Spinal cord (tissue), 10 donors: ENCODE results near the gene RPUSD1. TPM values are rescaled to one million over a fixed set of nuclear protein-coding genes. Genes with fewer than 3 reads are reported as not detected.
A peak's percentile ranks its signal among the peaks of the same experiment; 100 is the strongest.

Experiments used
- DNase-seq, 6 donors: peaks; one replicate each; pipeline versions ENCODE4 v3.0.0 to v3.0.0-alpha.2; 2013 to 2015; ENCODE audit warnings: low spot score in 6 of 6, low read depth in 4 of 6
- H3K27ac ChIP-seq: one replicate; pipeline ENCODE4 v1.5.1; 2013; ENCODE audit warnings: low read depth, low read length, control low read depth
- H3K27me3 ChIP-seq: one replicate; pipeline ENCODE4 v1.6.1; 2013; ENCODE audit warnings: low read length; ENCODE audit not compliant: control insufficient read depth, insufficient read depth
- H3K36me3 ChIP-seq: one replicate; pipeline ENCODE4 v1.6.1; 2013; ENCODE audit warnings: low read length; ENCODE audit not compliant: control insufficient read depth, insufficient read depth
- H3K4me1 ChIP-seq: one replicate; pipeline ENCODE4 v1.6.1; 2013; ENCODE audit warnings: low read length; ENCODE audit not compliant: control insufficient read depth, insufficient read depth
- H3K4me3 ChIP-seq: one replicate; pipeline ENCODE4 v1.5.1; 2013; ENCODE audit warnings: low read depth, low read length, control low read depth
- H3K9me3 ChIP-seq: one replicate; pipeline ENCODE4 v1.6.1; 2013; ENCODE audit warnings: low read length; ENCODE audit not compliant: control insufficient read depth, insufficient read depth
- WGBS: methylation state at CpG from one replicate; pipeline ENCODE4 v1.1.5; 2013; ENCODE audit warnings: missing lambda C conversion rate; ENCODE audit not compliant: insufficient coverage; 5-methylcytosine and 5-hydroxymethylcytosine counted together
- polyA plus RNA-seq, 2 donors: library from polyadenylated mRNA; unstranded; fragments of 120-200 nt; gene quantifications; one replicate each; pipeline ENCODE4 v1.2.1, GENCODE V29; 2013; ENCODE audit not compliant: insufficient read length in 2 of 2
- total RNA-seq, 2 donors: library from RNA; depleted of rRNA in 1 of 2; stranded (reverse); fragments of 120-200 nt in 1 of 2; fragments of >200 nt in 1 of 2; gene quantifications; one replicate each; pipeline versions ENCODE4 v1.2.3 to v1.2.4, GENCODE V29; 2013 to 2014
- donor health status: healthy.

RPUSD1 gene
- total and polyA plus RNA-seq, 4 donors: 9.3 to 23.9 (median 18.6) TPM

GRCh38 chr16:813204-813915 lies 25.2 kb upstream of the RPUSD1 start:
- 10% methylated on average over 67 of the region's 67 CpGs for WGBS
- Histone ChIP-seq H3K4me1 (peaks cover 36% of the 10 kb centered on the region), H3K4me3 (no peak overlapping the region), H3K27ac (no peak overlapping the region), H3K27me3 (peaks cover 6% of the 10 kb centered on the region), H3K9me3 (peaks cover 2% of the 10 kb centered on the region), H3K36me3 (peaks cover 9% of the 10 kb centered on the region)
- peak in 4 of 6 donors; percentile 45 to 80 (median 61) for DNase-seq

GRCh38 chr16:808085-808386 lies 19.9 kb upstream of the RPUSD1 start:
- peaks cover 32% of the 10 kb centered on the region for H3K4me1 ChIP-seq
- WGBS: 23% methylated on average over 17 of the region's 19 CpGs
- DNase-seq: no peak
- H3K4me3 ChIP-seq: peak overlapping the region; percentile 66
- peaks cover 8% of the 10 kb centered on the region for H3K27me3 ChIP-seq
- peaks cover 2% of the 10 kb centered on the region for H3K9me3 ChIP-seq
- H3K36me3 ChIP-seq: peaks cover 19% of the 10 kb centered on the region
- H3K27ac ChIP-seq: no peak overlapping the region

GRCh38 chr16:807347-808084 lies 19.3 kb upstream of the RPUSD1 start:
- peaks cover 11% of the 10 kb centered on the region for H3K27me3 ChIP-seq
- H3K9me3 ChIP-seq: peaks cover 2% of the 10 kb centered on the region
- WGBS: 9% methylated on average over 80 of the region's 80 CpGs
- peak; percentile 50 to 97 (median 78) for DNase-seq
- H3K4me3 ChIP-seq: peak overlapping the region; percentile 66
- peaks cover 19% of the 10 kb centered on the region for H3K36me3 ChIP-seq
- peaks cover 29% of the 10 kb centered on the region for H3K4me1 ChIP-seq
- H3K27ac ChIP-seq: no peak overlapping the region

GRCh38 chr16:805474-805873 lies 17.3 kb upstream of the RPUSD1 start:
- Histone ChIP-seq H3K4me3 (no peak overlapping the region), H3K36me3 (peaks cover 11% of the 10 kb centered on the region), H3K9me3 (no peaks in the 10 kb centered on the region), H3K27me3 (peaks cover 32% of the 10 kb centered on the region), H3K4me1 (peaks cover 29% of the 10 kb centered on the region), H3K27ac (no peak overlapping the region)
- no peak for DNase-seq
- 83% methylated on average over 17 of the region's 17 CpGs for WGBS

- 67% methylated on average over 33 of the region's 33 CpGs for WGBS
- DNase-seq: no peak
Observed at GRCh38 chr16:804193-805048, 16.2 kb upstream of the RPUSD1 start.

GRCh38 chr16:803754-804080 lies 15.5 kb upstream of the RPUSD1 start:
- Histone ChIP-seq H3K36me3 (peaks cover 18% of the 10 kb centered on the region), H3K27me3 (peaks cover 45% of the 10 kb centered on the region), H3K27ac (no peak overlapping the region), H3K4me1 (peaks cover 30% of the 10 kb centered on the region), H3K9me3 (no peaks in the 10 kb centered on the region), H3K4me3 (no peak overlapping the region)
- no peak for DNase-seq
- 60% methylated on average over 1 of the region's 8 CpGs for WGBS

More at GRCh38 chr16:804193-805048, 16.2 kb upstream of the RPUSD1 start:
- peaks cover 35% of the 10 kb centered on the region for H3K4me1 ChIP-seq
- no peak overlapping the region for H3K27ac ChIP-seq
- peaks cover 11% of the 10 kb centered on the region for H3K36me3 ChIP-seq
- no peak overlapping the region for H3K4me3 ChIP-seq
- H3K27me3 ChIP-seq: peaks cover 40% of the 10 kb centered on the region
- H3K9me3 ChIP-seq: no peaks in the 10 kb centered on the region

GRCh38 chr16:802914-803753 lies 15.0 kb upstream of the RPUSD1 start:
- 71% methylated on average over 31 of the region's 33 CpGs for WGBS

GRCh38 chr16:802461-802860 lies 14.3 kb upstream of the RPUSD1 start:
- whole genome bisulfite sequencing: 69% methylated on average over 7 of the region's 7 CpGs
- DNase-seq: no peak
- H3K4me1 ChIP-seq: peaks cover 22% of the 10 kb centered on the region

More at GRCh38 chr16:802914-803753, 15.0 kb upstream of the RPUSD1 start:
- Histone ChIP-seq H3K36me3 (peaks cover 24% of the 10 kb centered on the region), H3K4me3 (no peak overlapping the region), H3K27ac (no peak overlapping the region), H3K4me1 (peaks cover 24% of the 10 kb centered on the region), H3K9me3 (no peaks in the 10 kb centered on the region), H3K27me3 (peaks cover 45% of the 10 kb centered on the region)
- DNase-seq: no peak

More at GRCh38 chr16:802461-802860, 14.3 kb upstream of the RPUSD1 start:
- peaks cover 47% of the 10 kb centered on the region for H3K27me3 ChIP-seq
- H3K9me3 ChIP-seq: no peaks in the 10 kb centered on the region
- H3K36me3 ChIP-seq: peaks cover 31% of the 10 kb centered on the region
- no peak overlapping the region for H3K27ac ChIP-seq
- no peak overlapping the region for H3K4me3 ChIP-seq
